Gastrocnemius medialis (tissue), 4 donors: Measurements from ENCODE around the gene MED10. TPM values are rescaled to one million over a fixed set of nuclear protein-coding genes. Genes with fewer than 3 reads are reported as not detected.

Experiments used
- ATAC-seq, 2 donors: fragments of 150-250 bp; one replicate each; pipeline ENCODE4 v1.9.1; 2016
- DNase-seq, 2 donors: peaks; one replicate each; pipeline ENCODE4 v3.0.0-alpha.2; 2019
- H3K27ac ChIP-seq, 4 donors: fragments of 200-600 bp; sonication (generic); 1 replicate in 1 of 4; 2 replicates in 3 of 4; pipeline ENCODE4 v1.5.1; 2016 to 2018; ENCODE audit warnings: mild to moderate bottlenecking in 2 of 4, moderate library complexity in 1 of 4
- H3K27me3 ChIP-seq, 3 donors: fragments of 200-600 bp; sonication (generic) in 2 of 3; 1 replicate in 1 of 3; 2 replicates in 2 of 3; pipeline versions ENCODE4 v1.5.1 to v1.6.0; 2016 to 2019; ENCODE audit warnings: mild to moderate bottlenecking in 1 of 3, moderate library complexity in 1 of 3
- H3K36me3 ChIP-seq, 2 donors: fragments of 200-600 bp; sonication (generic) in 1 of 2; one replicate each; pipeline ENCODE4 v1.5.1; 2017 to 2018
- H3K4me1 ChIP-seq, 2 donors: fragments of 200-600 bp; sonication (generic) in 1 of 2; one replicate each; pipeline ENCODE4 v1.5.1; 2016 to 2017; ENCODE audit warnings: mild to moderate bottlenecking in 2 of 2
- H3K4me3 ChIP-seq, 4 donors: fragments of 200-600 bp; sonication (generic) in 3 of 4; 1 replicate in 1 of 4; 2 replicates in 3 of 4; pipeline ENCODE4 v1.5.1; 2016 to 2019; ENCODE audit warnings: mild to moderate bottlenecking in 2 of 4
- H3K9me3 ChIP-seq, 3 donors: fragments of 200-600 bp; sonication (generic) in 2 of 3; 1 replicate in 1 of 3; 2 replicates in 2 of 3; pipeline ENCODE4 v1.5.1; 2016 to 2019
- CTCF ChIP-seq, 5 experiments: fragments of 450-650 bp in 3 of 5; fragments of 200-600 bp in 2 of 5; sonication (generic) in 2 of 5; IDR thresholded peaks in 4 of 5; conservative IDR thresholded peaks in 1 of 5; 1 replicate in 4 of 5; 2 replicates in 1 of 5; pipeline ENCODE4 v1.5.1; 2016 to 2019; ENCODE audit warnings: antibody characterized with exemption in 5 of 5, mild to moderate bottlenecking in 3 of 5, moderate library complexity in 3 of 5
- POLR2A ChIP-seq, 2 donors: fragments of 450-650 bp; IDR thresholded peaks; one replicate each; pipeline ENCODE4 v1.6.1; 2017; ENCODE audit warnings: antibody characterized with exemption in 2 of 2, mild to moderate bottlenecking in 2 of 2, moderate library complexity in 2 of 2
- in situ Hi-C, 4 donors: fragments of 200-750 bp; cut with MboI; loops; one replicate each; pipeline versions ENCODE4 v1.15.0 to v1.8.0; 2017; ENCODE audit warnings: low sequenced_read_pairs in 4 of 4
- intact Hi-C: fragments of 100-400 bp; cut with DNase I; formaldehyde crosslinking; loops from one replicate; pipeline ENCODE4 v1.15.1; 2023; ENCODE audit warnings: low total_unique reads
- total RNA-seq, 4 donors: library from RNA; depleted of rRNA; stranded (reverse); fragments of >200 nt; gene quantifications; one replicate each; pipeline versions ENCODE4 v1.1.0 to v1.2.3, GENCODE V29; 2016

The MED10 gene
- total RNA-seq, 4 donors from 2014 or later: 15.9 to 37.5 (median 32.2) TPM

DNA sequence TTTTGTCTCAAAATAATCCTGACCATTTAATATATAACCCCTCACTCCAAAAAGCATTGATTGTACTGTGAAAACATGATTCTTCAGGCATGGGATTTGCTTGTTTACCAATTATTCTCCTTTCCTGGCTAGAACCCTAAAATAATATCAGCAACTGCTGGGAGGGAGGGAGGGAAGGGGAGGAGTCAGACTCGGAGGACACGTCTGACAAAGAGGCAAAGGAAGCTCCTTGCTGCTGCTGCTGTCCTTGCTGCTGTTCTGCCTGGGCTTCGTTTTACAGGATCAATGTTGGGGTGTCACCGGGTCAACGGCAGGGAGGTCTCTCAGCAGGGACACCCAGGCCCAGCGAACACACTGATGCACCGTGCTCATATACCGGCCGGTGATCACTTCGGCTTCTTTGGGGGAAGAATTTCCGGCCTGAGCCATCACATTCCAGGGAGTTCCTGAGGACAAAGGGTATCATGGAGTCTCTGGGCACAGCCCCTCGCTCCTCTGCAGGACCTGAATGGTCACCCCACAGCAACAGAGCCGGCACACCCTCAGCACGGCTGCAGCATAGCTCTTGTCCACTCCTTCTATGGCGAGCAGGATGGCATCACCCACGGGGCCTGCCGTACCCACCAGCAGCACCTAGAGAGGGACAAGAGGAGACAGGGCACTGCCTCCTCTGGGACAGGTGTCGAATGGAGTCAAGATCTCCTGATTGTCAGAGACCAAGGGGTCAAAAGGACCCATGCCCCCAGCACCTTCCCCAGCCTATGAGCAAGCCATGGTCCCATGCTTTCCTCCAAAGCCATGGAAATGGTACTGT lies 27.9 kb downstream of the MED10 start:
- intact Hi-C loops: no loop called here
- Histone ChIP-seq H3K4me1 (no peaks in the 10 kb centered on the region), H3K27me3 (no peaks in the 10 kb centered on the region), H3K36me3 (no peaks in the 10 kb centered on the region), H3K27ac (no peak overlapping the region), H3K9me3 (no peaks in the 10 kb centered on the region), H3K4me3 (no peak overlapping the region)
- no peak for DNase-seq
- TF ChIP-seq POLR2A (IDR thresholded peaks at IDR 0.05) (no peak), CTCF (IDR thresholded peaks at IDR 0.05 in 4 of 5, conservative IDR thresholded peaks at IDR 0.05 in 1 of 5) (no peak)
- no peak for ATAC-seq
- in situ Hi-C loops: loop anchor here in 1 of 4 donors (25.0 kb wide), 1 partner anchor 387 kb away; no protein-coding TSS in a partner anchor

- Histone ChIP-seq H3K27ac (no peak overlapping the region), H3K4me1 (no peaks in the 10 kb centered on the region), H3K9me3 (no peaks in the 10 kb centered on the region), H3K27me3 (no peaks in the 10 kb centered on the region), H3K36me3 (no peaks in the 10 kb centered on the region), H3K4me3 (no peak overlapping the region)
- TF ChIP-seq POLR2A (IDR thresholded peaks at IDR 0.05) (no peak), CTCF (IDR thresholded peaks at IDR 0.05 in 4 of 5, conservative IDR thresholded peaks at IDR 0.05 in 1 of 5) (no peak)
- no peak for DNase-seq
- no peak for ATAC-seq
- intact Hi-C loops (no loop called here), in situ Hi-C loops (no loop called here)
Observed at GRCh38 chr5:6349387-6349786, 29.0 kb downstream of the MED10 start.

- Histone ChIP-seq H3K9me3 (no peaks in the 10 kb centered on the region), H3K27ac (no peak overlapping the region), H3K36me3 (no peaks in the 10 kb centered on the region), H3K4me3 (no peak overlapping the region), H3K27me3 (no peaks in the 10 kb centered on the region), H3K4me1 (no peaks in the 10 kb centered on the region)
- ATAC-seq (no peak), DNase-seq (no peak)
- intact Hi-C loops: no loop called here
- TF ChIP-seq CTCF (IDR thresholded peaks at IDR 0.05 in 4 of 5, conservative IDR thresholded peaks at IDR 0.05 in 1 of 5): no peak
- TF ChIP-seq POLR2A (IDR thresholded peaks at IDR 0.05): no peak
- in situ Hi-C loops: no loop called here
Observed at GRCh38 chr5:6348476-6349000, 29.8 kb downstream of the MED10 start.

DNA sequence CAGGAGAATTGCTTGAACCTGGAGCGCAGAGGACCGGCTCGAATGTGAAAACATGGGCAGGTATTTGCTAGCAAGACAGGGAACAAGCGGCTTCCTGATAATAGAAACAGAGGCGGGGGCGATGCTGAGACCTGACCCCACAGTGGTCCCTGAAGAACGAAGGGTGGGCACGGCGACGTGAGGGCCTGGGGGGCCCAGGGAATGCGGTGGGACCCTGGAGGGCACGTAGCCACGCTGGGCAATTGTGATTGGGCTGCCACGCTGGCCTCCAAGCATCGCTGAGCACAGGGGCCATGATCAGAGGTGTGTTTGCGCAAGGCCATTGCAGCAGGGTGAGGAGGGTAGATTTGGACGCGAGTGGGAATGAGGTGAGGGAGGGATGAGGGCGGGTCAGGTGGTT lies 30.7 kb downstream of the MED10 start:
- H3K36me3 ChIP-seq: no peaks in the 10 kb centered on the region
- in situ Hi-C loops: no loop called here
- no peak for DNase-seq
- H3K27ac ChIP-seq: no peak overlapping the region
- intact Hi-C loops: no loop called here
- H3K27me3 ChIP-seq: no peaks in the 10 kb centered on the region
- no peak overlapping the region for H3K4me3 ChIP-seq
- no peaks in the 10 kb centered on the region for H3K9me3 ChIP-seq
- no peak for TF ChIP-seq POLR2A (IDR thresholded peaks at IDR 0.05)
- no peak for TF ChIP-seq CTCF (IDR thresholded peaks at IDR 0.05 in 4 of 5, conservative IDR thresholded peaks at IDR 0.05 in 1 of 5)
- H3K4me1 ChIP-seq: no peaks in the 10 kb centered on the region
- no peak for ATAC-seq
